ENCODE measurements around the gene PTPRD. TPM values are rescaled to one million over a fixed set of nuclear protein-coding genes. Genes with fewer than 3 reads are reported as not detected.

PTPRD gene
- total RNA-seq, 1 experiment from 2014 or later: not detected

DNA sequence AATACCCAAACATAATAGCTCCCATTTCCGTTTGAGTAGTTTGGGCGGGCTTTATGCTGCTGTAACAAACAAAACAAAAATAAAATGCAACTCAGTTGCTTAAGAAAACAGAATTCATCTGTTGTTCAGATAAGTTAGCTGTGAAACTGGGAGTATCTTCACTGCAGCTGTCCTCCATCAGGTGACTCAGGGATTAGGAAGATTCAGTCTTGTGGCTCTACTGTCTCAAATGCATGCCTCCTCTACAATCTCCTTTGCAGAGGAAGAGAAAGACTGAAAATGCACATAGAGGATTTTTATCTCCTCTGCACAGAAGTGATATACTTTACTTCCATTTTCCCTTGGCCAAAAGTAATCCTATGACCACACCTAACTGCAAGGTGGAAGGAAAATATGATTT lies 883.7 kb downstream of the PTPRD start:
- intact Hi-C loops (cut with micrococcal nuclease; ENCODE audit: unreplicated experiment): no loop called here
- Histone ChIP-seq H3K4me3 (ENCODE audit: low read depth, low read length, poor library complexity, severe bottlenecking) (no peak overlapping the region), H3K36me3 (ENCODE audit: insufficient read depth, low read length, poor library complexity, severe bottlenecking) (no peaks in the 10 kb centered on the region), H3K4me1 (ENCODE audit: insufficient read depth, low read length, poor library complexity, severe bottlenecking) (no peaks in the 10 kb centered on the region), H3K9me3 (ENCODE audit: low read depth, low read length, poor library complexity, severe bottlenecking) (no peaks in the 10 kb centered on the region), H3K27me3 (replicated peaks; ENCODE audit: insufficient read depth, low read depth, low read length, poor library complexity) (no peaks in the 10 kb centered on the region), H3K27ac (ENCODE audit: low read depth, low read length, poor library complexity, severe bottlenecking) (no peak overlapping the region)
- no TSS peak for BruUV-seq (replicated peaks)
- no peak for DNase-seq (ENCODE audit: low spot score)
- no peak for TF ChIP-seq EZH2 (IDR thresholded peaks at IDR 0.05; ENCODE audit: borderline replicate concordance, low read depth, low read length, poor library complexity, severe bottlenecking)
- TF ChIP-seq CTCF (conservative IDR thresholded peaks at IDR 0.05; ENCODE audit: low read depth, low read length): no peak
- CTCF ChIA-PET: no interaction called here
- POLR2A ChIA-PET (ENCODE audit: low non-redundant PET): no interaction called here

DNA sequence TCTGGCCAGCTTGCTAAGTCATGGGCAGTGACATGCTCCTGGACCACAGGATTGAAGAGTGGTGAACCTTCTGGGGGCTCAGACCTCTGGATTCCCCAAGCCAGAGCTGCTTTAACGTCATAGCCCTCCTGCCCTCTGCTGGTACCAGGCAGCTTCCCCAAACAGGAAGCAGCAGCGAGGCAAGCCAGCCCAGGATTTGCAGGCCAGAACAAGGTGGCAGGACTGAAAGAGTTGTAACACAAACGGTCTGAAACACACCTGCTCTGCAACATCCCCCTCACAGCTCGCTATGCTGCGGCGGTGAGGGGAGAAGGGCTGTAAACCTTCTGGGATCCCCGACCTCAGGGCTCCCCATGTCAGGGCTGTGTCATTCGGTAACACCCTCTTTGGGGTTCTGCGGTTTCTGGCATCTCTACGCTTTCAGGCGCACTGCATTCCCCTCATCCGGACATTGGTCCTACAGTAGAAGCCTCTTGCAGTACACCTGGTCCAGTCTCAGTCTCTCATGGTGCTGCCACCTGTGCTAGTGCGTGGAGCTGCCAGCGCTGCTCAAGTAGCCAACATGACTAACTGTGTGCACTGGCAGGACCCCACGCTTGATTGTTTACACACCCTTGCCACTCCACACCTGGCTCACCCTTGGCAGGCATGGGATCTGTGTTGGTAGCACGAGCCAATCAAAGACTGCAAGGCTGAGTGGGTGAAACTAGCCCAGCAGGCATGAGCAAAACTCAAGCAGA lies 893.3 kb downstream of the PTPRD start:
- H3K9me3 ChIP-seq (ENCODE audit: low read depth, low read length, poor library complexity, severe bottlenecking): peaks cover 24% of the 10 kb centered on the region
- no peak for TF ChIP-seq CTCF (conservative IDR thresholded peaks at IDR 0.05; ENCODE audit: low read depth, low read length)
- no peak for TF ChIP-seq EZH2 (IDR thresholded peaks at IDR 0.05; ENCODE audit: borderline replicate concordance, low read depth, low read length, poor library complexity, severe bottlenecking)
- H3K4me1 ChIP-seq (ENCODE audit: insufficient read depth, low read length, poor library complexity, severe bottlenecking): no peaks in the 10 kb centered on the region
- BruUV-seq (replicated peaks): no TSS peak
- no peak for DNase-seq (ENCODE audit: low spot score)
- CTCF ChIA-PET: no interaction called here
- intact Hi-C loops (cut with micrococcal nuclease; ENCODE audit: unreplicated experiment): no loop called here
- H3K36me3 ChIP-seq (ENCODE audit: insufficient read depth, low read length, poor library complexity, severe bottlenecking): no peaks in the 10 kb centered on the region
- no peaks in the 10 kb centered on the region for H3K27me3 ChIP-seq (replicated peaks; ENCODE audit: insufficient read depth, low read depth, low read length, poor library complexity)
- POLR2A ChIA-PET (ENCODE audit: low non-redundant PET): no interaction called here
- H3K27ac ChIP-seq (ENCODE audit: low read depth, low read length, poor library complexity, severe bottlenecking): no peak overlapping the region
- H3K4me3 ChIP-seq (ENCODE audit: low read depth, low read length, poor library complexity, severe bottlenecking): no peak overlapping the region

DNA sequence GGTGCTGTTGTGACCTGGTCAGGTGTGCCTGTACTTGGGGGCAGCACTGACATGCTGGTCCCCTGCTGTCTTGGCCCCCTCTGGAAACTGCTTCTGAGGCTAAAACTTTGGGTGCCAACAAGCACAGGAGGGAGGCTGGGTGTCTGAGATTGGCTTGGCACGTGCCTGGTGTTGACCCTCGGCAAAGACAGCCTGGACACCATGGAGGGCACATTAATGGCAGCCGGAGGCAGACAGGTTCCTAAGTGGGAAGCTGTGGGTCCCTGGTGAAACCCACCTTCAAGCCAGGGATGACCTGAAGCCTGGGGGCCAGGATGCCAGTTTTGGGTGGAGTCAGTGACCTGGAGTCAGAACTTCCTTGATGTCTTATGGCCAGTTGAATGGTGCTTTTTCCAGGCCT lies 894.1 kb downstream of the PTPRD start:
- Histone ChIP-seq H3K36me3 (ENCODE audit: insufficient read depth, low read length, poor library complexity, severe bottlenecking) (no peaks in the 10 kb centered on the region), H3K4me1 (ENCODE audit: insufficient read depth, low read length, poor library complexity, severe bottlenecking) (no peaks in the 10 kb centered on the region), H3K27me3 (replicated peaks; ENCODE audit: insufficient read depth, low read depth, low read length, poor library complexity) (no peaks in the 10 kb centered on the region), H3K27ac (ENCODE audit: low read depth, low read length, poor library complexity, severe bottlenecking) (no peak overlapping the region), H3K9me3 (ENCODE audit: low read depth, low read length, poor library complexity, severe bottlenecking) (peaks cover 24% of the 10 kb centered on the region), H3K4me3 (ENCODE audit: low read depth, low read length, poor library complexity, severe bottlenecking) (no peak overlapping the region)
- POLR2A ChIA-PET (ENCODE audit: low non-redundant PET): no interaction called here
- intact Hi-C loops (cut with micrococcal nuclease; ENCODE audit: unreplicated experiment): no loop called here
- CTCF ChIA-PET: no interaction called here
- BruUV-seq (replicated peaks): no TSS peak
- DNase-seq (ENCODE audit: low spot score): no peak
- TF ChIP-seq CTCF (conservative IDR thresholded peaks at IDR 0.05; ENCODE audit: low read depth, low read length) (no peak), EZH2 (IDR thresholded peaks at IDR 0.05; ENCODE audit: borderline replicate concordance, low read depth, low read length, poor library complexity, severe bottlenecking) (no peak)
